LNCaP clone FGC (cell line): ENCODE measurements around the gene IGF2BP3.
A peak's percentile ranks its signal among the peaks of the same experiment; 100 is the strongest.

Experiments used
- DNase-seq: peaks from one replicate; pipeline ENCODE4 v3.0.0-alpha.2; 2011; ENCODE audit warnings: low read depth
- H3K4me3 ChIP-seq: 2 replicates; pipeline ENCODE4 v1.5.1; 2011; ENCODE audit warnings: mild to moderate bottlenecking, low read depth, low read length, control low read depth
- TF ChIP-seq, protein P1 (sequence below): IDR thresholded peaks from 2 replicates; pipeline ENCODE4 v1.5.1; 2012; ENCODE audit warnings: mild to moderate bottlenecking; ENCODE audit not compliant: control insufficient read depth, insufficient read depth; ENCODE audit errors: extremely low read depth

Gene IGF2BP3

DNA sequence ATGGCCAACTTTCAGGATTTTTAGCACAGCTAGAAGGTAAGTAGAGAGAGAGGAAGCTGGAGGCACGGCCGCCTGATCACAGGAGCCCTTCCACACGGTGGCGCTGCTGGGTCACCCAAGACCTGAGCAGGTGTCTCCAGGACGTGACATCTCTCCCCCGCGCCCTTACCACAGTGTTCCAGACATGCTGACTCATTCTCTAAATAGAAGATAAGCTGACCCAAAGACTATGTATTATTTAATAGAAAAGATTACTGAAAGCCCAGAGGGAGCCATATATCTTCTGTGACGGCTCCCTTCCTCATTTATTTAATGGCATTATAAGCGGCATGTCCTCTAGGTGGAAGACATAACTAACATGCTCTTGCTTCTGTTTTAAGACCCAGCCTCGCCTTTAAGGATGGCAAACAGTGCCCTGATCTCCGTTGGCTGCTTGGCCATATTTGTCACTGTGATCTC, 197.1 kb downstream of the IGF2BP3 start:
- peak overlapping the region; percentile 10; the same call in 1 of the 2 replicates for H3K4me3 ChIP-seq
- DNase-seq: peak; percentile 93
- TF ChIP-seq, protein P1, sequence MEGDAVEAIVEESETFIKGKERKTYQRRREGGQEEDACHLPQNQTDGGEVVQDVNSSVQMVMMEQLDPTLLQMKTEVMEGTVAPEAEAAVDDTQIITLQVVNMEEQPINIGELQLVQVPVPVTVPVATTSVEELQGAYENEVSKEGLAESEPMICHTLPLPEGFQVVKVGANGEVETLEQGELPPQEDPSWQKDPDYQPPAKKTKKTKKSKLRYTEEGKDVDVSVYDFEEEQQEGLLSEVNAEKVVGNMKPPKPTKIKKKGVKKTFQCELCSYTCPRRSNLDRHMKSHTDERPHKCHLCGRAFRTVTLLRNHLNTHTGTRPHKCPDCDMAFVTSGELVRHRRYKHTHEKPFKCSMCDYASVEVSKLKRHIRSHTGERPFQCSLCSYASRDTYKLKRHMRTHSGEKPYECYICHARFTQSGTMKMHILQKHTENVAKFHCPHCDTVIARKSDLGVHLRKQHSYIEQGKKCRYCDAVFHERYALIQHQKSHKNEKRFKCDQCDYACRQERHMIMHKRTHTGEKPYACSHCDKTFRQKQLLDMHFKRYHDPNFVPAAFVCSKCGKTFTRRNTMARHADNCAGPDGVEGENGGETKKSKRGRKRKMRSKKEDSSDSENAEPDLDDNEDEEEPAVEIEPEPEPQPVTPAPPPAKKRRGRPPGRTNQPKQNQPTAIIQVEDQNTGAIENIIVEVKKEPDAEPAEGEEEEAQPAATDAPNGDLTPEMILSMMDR: peak; percentile 92

DNA sequence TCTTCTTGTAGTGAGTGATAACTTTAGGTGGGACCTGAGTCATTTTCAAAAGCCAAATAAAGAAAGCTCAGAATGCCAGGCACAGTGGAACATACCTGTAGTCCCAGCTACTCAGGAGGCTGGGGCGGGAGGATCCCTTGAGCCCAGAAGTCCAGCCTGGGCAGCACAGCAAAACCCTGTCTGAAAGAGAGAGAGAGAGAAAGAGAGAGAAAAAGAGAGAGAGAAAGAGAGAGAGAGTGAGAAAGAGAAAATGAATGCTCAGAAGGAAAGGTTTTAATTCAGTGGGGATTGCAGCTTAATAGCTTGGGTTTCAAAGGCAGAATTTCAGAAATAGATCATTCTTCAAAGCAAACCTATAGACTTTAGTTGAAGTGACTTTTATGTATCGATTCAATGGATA, 198.0 kb downstream of the IGF2BP3 start:
- DNase-seq: no peak
- H3K4me3 ChIP-seq: no peak overlapping the region
- TF ChIP-seq, protein P1: no peak

- no peak overlapping the region for H3K4me3 ChIP-seq
- TF ChIP-seq, protein P1: no peak
- no peak for DNase-seq
Measured at GRCh38 chr7:23268746-23269145, 201.5 kb downstream of the IGF2BP3 start.

GRCh38 chr7:23268167-23268566, 202.1 kb downstream of the IGF2BP3 start:
- DNase-seq: no peak
- TF ChIP-seq, protein P1: no peak
- H3K4me3 ChIP-seq: no peak overlapping the region

- TF ChIP-seq, protein P1: no peak
Measured at GRCh38 chr7:23267357-23267756, 202.9 kb downstream of the IGF2BP3 start.

GRCh38 chr7:23266918-23267317, 203.4 kb downstream of the IGF2BP3 start:
- TF ChIP-seq, protein P1: no peak
- no peak overlapping the region for H3K4me3 ChIP-seq
- no peak for DNase-seq

More at GRCh38 chr7:23267357-23267756, 202.9 kb downstream of the IGF2BP3 start:
- H3K4me3 ChIP-seq: no peak overlapping the region
- DNase-seq: no peak

DNA sequence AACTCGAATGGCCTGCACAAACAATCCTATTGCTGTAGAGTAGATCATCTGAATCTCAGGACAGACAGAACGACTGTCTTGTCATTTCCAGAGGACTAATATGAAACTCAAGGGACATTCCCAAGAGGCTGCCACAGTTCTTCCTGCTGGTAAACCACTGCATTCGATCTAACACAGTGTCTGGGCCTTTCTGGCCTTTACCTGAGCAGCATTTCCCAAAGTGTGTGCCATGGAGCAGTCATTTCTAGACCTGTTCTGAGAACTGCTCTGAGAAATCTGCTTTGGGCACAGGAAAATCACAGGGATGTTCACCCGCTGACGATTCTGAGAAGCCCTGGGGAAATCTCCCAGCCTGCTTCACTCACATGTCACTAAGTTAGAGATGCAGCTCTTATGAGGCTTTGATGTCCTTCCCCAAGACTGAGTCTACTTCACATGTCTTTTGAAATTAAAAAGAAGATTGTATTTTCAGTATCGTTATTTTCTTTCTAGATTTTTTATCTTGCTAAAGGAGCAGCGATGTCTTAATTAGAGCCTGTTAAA, 205.3 kb downstream of the IGF2BP3 start:
- no peak for DNase-seq
- TF ChIP-seq, protein P1: no peak
- no peak overlapping the region for H3K4me3 ChIP-seq
